Measurements from ENCODE around the gene SLC26A6. TPM values are rescaled to one million over a fixed set of nuclear protein-coding genes. Genes with fewer than 3 reads are reported as not detected.

The SLC26A6 gene, protein sequence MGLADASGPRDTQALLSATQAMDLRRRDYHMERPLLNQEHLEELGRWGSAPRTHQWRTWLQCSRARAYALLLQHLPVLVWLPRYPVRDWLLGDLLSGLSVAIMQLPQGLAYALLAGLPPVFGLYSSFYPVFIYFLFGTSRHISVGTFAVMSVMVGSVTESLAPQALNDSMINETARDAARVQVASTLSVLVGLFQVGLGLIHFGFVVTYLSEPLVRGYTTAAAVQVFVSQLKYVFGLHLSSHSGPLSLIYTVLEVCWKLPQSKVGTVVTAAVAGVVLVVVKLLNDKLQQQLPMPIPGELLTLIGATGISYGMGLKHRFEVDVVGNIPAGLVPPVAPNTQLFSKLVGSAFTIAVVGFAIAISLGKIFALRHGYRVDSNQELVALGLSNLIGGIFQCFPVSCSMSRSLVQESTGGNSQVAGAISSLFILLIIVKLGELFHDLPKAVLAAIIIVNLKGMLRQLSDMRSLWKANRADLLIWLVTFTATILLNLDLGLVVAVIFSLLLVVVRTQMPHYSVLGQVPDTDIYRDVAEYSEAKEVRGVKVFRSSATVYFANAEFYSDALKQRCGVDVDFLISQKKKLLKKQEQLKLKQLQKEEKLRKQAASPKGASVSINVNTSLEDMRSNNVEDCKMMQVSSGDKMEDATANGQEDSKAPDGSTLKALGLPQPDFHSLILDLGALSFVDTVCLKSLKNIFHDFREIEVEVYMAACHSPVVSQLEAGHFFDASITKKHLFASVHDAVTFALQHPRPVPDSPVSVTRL
- 10.3 and 40.7 TPM in 2 replicates for total RNA-seq (2016; rRNA removed; fragmentation: Illumina TruSeq; extraction: Trizol)
- total RNA-seq (2016; cell fraction: cytosol; rRNA removed; fragmentation: Illumina TruSeq; extraction: Trizol; ENCODE audit: low read depth), result 8.0 and 8.2 TPM in 2 replicates
- 9.6 and 38.5 TPM in 2 replicates for total RNA-seq (2016; cell fraction: insoluble cytoplasmic fraction; rRNA removed; fragmentation: Illumina TruSeq; extraction: Trizol)
- total RNA-seq (2016; cell fraction: membrane; rRNA removed; fragmentation: Illumina TruSeq; extraction: Trizol), result 8.3 and 9.4 TPM in 2 replicates
- total RNA-seq (2016; cell fraction: nucleus; rRNA removed; fragmentation: Illumina TruSeq; extraction: Trizol), result 50.7 and 62.0 TPM in 2 replicates
- 184 and 298 TPM in 2 replicates for polyA plus RNA-seq (2011; rRNA removed)
- polyA plus RNA-seq (2011; cell fraction: cytosol; rRNA removed), result 90.8 and 93.6 TPM in 2 replicates
- 3,075 and 3,281 TPM in 2 replicates for polyA plus RNA-seq (2011; cell fraction: nucleus; rRNA removed)
- polyA plus RNA-seq (2012), result 163 and 233 TPM in 2 replicates
- polyA plus RNA-seq (2016; cell fraction: cytosol; fragmentation: Illumina TruSeq; extraction: Trizol; ENCODE audit: low read depth), result 3.5 and 4.6 TPM in 2 replicates
- polyA plus RNA-seq (2016; cell fraction: insoluble cytoplasmic fraction; fragmentation: Illumina TruSeq; extraction: Trizol; ENCODE audit: low read depth), result 6.7 and 9.8 TPM in 2 replicates
- polyA plus RNA-seq (2016; cell fraction: membrane; fragmentation: Illumina TruSeq; extraction: Trizol; ENCODE audit: low read depth), result 4.9 and 6.2 TPM in 2 replicates
- polyA plus RNA-seq (2016; cell fraction: nucleus; fragmentation: Illumina TruSeq; extraction: Trizol; ENCODE audit: insufficient read depth, low read depth), result 133 and 147 TPM in 2 replicates
- polyA minus RNA-seq (2011; rRNA and poly(A)+ RNA removed; ENCODE audit: low replicate concordance), result 56.2 and 422 TPM in 2 replicates
- 79.8 and 100 TPM in 2 replicates for polyA minus RNA-seq (2011; cell fraction: cytosol; rRNA and poly(A)+ RNA removed)
- 459 and 526 TPM in 2 replicates for polyA minus RNA-seq (2011; cell fraction: nucleus; rRNA and poly(A)+ RNA removed)
- percentile 63 among the genes with signal in this experiment for Bru-seq, nascent RNA
- BruChase-seq, experiment 1, labeled RNA remaining after a 6-hour chase, result percentile 87 among the genes with signal in this experiment
- percentile 81 among the genes with signal in this experiment for BruChase-seq, experiment 2, labeled RNA remaining after a 2-hour chase
- long read RNA-seq, experiment 1, transcript SLC26A6-207 (21 exons, 2,630 nt), result major isoform, 16 of 63 reads
- long read RNA-seq, experiment 1, transcript SLC26A6-205 (21 exons, 2,589 nt), result minor isoform, 15 of 63 reads
- long read RNA-seq, experiment 1, partial matches to known transcripts, result 13 of 63 reads
- long read RNA-seq, experiment 1, other reads (novel, unspliced or antisense), result 19 of 63 reads
- long read RNA-seq, experiment 2, transcript SLC26A6-205 (21 exons, 2,589 nt), result minor isoform, 12 of 87 reads
- long read RNA-seq, experiment 2, transcript SLC26A6-207 (21 exons, 2,630 nt), result major isoform, 17 of 87 reads
- long read RNA-seq, experiment 2, partial matches to known transcripts, result 27 of 87 reads
- long read RNA-seq, experiment 2, other reads (novel, unspliced or antisense), result 29 of 87 reads

- DNase-seq (ENCODE audit: low spot score) (peak; percentile 93), ATAC-seq (peak; percentile 91), FAIRE-seq (peak; percentile 62)
- intact Hi-C loops (cut with micrococcal nuclease; ENCODE audit: unreplicated experiment) (loop anchor here (1.0 to 2.0 kb wide), 3 partner anchors 17 to 79 kb away; partner anchors contain the start of genes PFKFB4 and UQCRC1), in situ Hi-C loops (cut with HindIII; ENCODE audit: extremely low pct_ligation_motif_present, low pct_unique_long_range_greater_than_20kb) (no loop called here)
- no peak within 1 kb of the TSS for H2AFZ ChIP-seq (ENCODE audit: low read length)
- peaks cover 64% of the 10 kb centered on the region for H3K4me1 ChIP-seq (ENCODE audit: insufficient read depth, low read length)
- H3K9me3 ChIP-seq (ENCODE audit: low read length), result no peaks in the 10 kb centered on the region
- peak within 1 kb of the TSS; percentile 71 to 96 (median 93) for H3K4me3 ChIP-seq (replicated peaks in 1 of 3; ENCODE audit: insufficient read depth in 1 of 3, low read depth in 2 of 3, low read length in 3 of 3)
- peak within 1 kb of the TSS; percentile 88 for H3K4me2 ChIP-seq (ENCODE audit: low read depth, low read length)
- 0% methylated on average over 5 of the region's 68 CpGs for WGBS (ENCODE audit: low lambda C conversion rate)
- ChIA-PET CTCF (ENCODE audit: low intra/inter-chr PET ratio, low total read pairs) (interaction anchor here (2.2 kb wide), 1 partner anchor 26 kb away, joined by 13 read pairs; the partner anchor contains the start of gene UQCRC1), POLR2A (interaction anchor here (0.7 to 4.8 kb wide), 25 partner anchors 11 to 395 kb away, joined by 3 to 140 read pairs (median 6); partner anchors contain the start of genes CCDC51, CELSR3, COL7A1 and IP6K2)
- TSS peak; percentile 70 for BruUV-seq (replicated peaks)
- peaks cover 43% of the 10 kb centered on the region for H3K79me2 ChIP-seq (ENCODE audit: insufficient read depth, low read length)
- peak within 1 kb of the TSS; percentile 83 for H3K9ac ChIP-seq (ENCODE audit: insufficient read depth, low read depth, low read length)
- H3K27ac ChIP-seq (ENCODE audit: extremely low read length, insufficient read depth, low read length), result peak within 1 kb of the TSS; percentile 74
- H3K36me3 ChIP-seq (replicated peaks in 1 of 2; ENCODE audit: control insufficient read depth in 1 of 2, insufficient read depth in 2 of 2, low read length in 2 of 2), result peaks cover 8 to 33% of the 10 kb centered on the region in 2 experiments; a peak in 4 of 5 replicates
- H4K20me1 ChIP-seq (ENCODE audit: insufficient read depth, low read length), result no peaks in the 10 kb centered on the region
- H3K27me3 ChIP-seq (ENCODE audit: control insufficient read depth in 1 of 2, insufficient read depth in 2 of 2, low read length in 2 of 2), result no peaks in the 10 kb centered on the region; a peak in 1 of 5 replicates
- TF ChIP-seq, protein P1, sequence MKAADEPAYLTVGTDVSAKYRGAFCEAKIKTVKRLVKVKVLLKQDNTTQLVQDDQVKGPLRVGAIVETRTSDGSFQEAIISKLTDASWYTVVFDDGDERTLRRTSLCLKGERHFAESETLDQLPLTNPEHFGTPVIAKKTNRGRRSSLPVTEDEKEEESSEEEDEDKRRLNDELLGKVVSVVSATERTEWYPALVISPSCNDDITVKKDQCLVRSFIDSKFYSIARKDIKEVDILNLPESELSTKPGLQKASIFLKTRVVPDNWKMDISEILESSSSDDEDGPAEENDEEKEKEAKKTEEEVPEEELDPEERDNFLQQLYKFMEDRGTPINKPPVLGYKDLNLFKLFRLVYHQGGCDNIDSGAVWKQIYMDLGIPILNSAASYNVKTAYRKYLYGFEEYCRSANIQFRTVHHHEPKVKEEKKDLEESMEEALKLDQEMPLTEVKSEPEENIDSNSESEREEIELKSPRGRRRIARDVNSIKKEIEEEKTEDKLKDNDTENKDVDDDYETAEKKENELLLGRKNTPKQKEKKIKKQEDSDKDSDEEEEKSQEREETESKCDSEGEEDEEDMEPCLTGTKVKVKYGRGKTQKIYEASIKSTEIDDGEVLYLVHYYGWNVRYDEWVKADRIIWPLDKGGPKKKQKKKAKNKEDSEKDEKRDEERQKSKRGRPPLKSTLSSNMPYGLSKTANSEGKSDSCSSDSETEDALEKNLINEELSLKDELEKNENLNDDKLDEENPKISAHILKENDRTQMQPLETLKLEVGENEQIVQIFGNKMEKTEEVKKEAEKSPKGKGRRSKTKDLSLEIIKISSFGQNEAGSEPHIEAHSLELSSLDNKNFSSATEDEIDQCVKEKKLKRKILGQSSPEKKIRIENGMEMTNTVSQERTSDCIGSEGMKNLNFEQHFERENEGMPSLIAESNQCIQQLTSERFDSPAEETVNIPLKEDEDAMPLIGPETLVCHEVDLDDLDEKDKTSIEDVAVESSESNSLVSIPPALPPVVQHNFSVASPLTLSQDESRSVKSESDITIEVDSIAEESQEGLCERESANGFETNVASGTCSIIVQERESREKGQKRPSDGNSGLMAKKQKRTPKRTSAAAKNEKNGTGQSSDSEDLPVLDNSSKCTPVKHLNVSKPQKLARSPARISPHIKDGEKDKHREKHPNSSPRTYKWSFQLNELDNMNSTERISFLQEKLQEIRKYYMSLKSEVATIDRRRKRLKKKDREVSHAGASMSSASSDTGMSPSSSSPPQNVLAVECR (CRISPR knock-in tag; IDR thresholded peaks at IDR 0.05; ENCODE audit: borderline replicate concordance), result peak; percentile 96
- no peak for TF ChIP-seq NPAS2 (CRISPR knock-in tag; IDR thresholded peaks at IDR 0.05; ENCODE audit: borderline replicate concordance)
- peak; percentile 88 for TF ChIP-seq HDAC1 (CRISPR knock-in tag; IDR thresholded peaks at IDR 0.05)
- peak; percentile 54 for TF ChIP-seq ZNF143 (CRISPR knock-in tag; IDR thresholded peaks at IDR 0.05)
- TF ChIP-seq SP4 (CRISPR knock-in tag; IDR thresholded peaks at IDR 0.05), result peak; percentile 97
- no peak; the same call in 1 of the 2 replicates for TF ChIP-seq ELF3 (CRISPR knock-in tag; IDR thresholded peaks at IDR 0.05)
- TF ChIP-seq ZBTB2 (CRISPR knock-in tag; IDR thresholded peaks at IDR 0.05; ENCODE audit: low read depth), result no peak; the same call in 1 of the 2 replicates
Observed at GRCh38 chr3:48635222-48636021, at the start of gene SLC26A6. SLC26A6 (minus strand) TSS chr3:48635461; CDS start chr3:48635393, 68 bp downstream.

Data from HepG2 (cell line).